Adipocyte (in vitro differentiated cells): ENCODE data around the gene NT5C2.
"Not testable (repeated sequence)": the region's sequence is repeated elsewhere in the genome, so short reads cannot be mapped to it uniquely, and the experiment has no call there.

Experiments used
- DNase-seq: peaks from one replicate; pipeline ENCODE4 v3.0.0-alpha.2; 2015; ENCODE audit warnings: low read depth
- H3K27me3 ChIP-seq: replicated peaks from 2 replicates; pipeline ENCODE4 v1.7.0; 2013; ENCODE audit warnings: mild to moderate bottlenecking, low read length, moderate library complexity; ENCODE audit not compliant: control insufficient read depth, insufficient read depth
- H3K36me3 ChIP-seq: 2 replicates; pipeline ENCODE4 v1.7.0; 2013; ENCODE audit warnings: low read length, mild to moderate bottlenecking, moderate library complexity; ENCODE audit not compliant: control insufficient read depth, insufficient read depth, severe bottlenecking
- H3K4me1 ChIP-seq: 2 replicates; pipeline ENCODE4 v1.7.0; 2013; ENCODE audit warnings: mild to moderate bottlenecking, low read length, moderate library complexity; ENCODE audit not compliant: control insufficient read depth, insufficient read depth
- H3K4me3 ChIP-seq: 2 replicates; pipeline ENCODE4 v1.7.0; 2013; ENCODE audit warnings: mild to moderate bottlenecking, low read length, moderate library complexity
- H3K9ac ChIP-seq: 2 replicates; pipeline ENCODE4 v1.7.0; 2013; ENCODE audit warnings: mild to moderate bottlenecking, low read length, moderate library complexity
- H3K9me3 ChIP-seq: 2 replicates; pipeline ENCODE4 v1.7.0; 2013; ENCODE audit warnings: mild to moderate bottlenecking, low read length, moderate library complexity; ENCODE audit not compliant: control insufficient read depth

The NT5C2 gene

GRCh38 chr10:103141950-103142349, 51.1 kb downstream of the NT5C2 start:
- peaks cover 30% of the 10 kb centered on the region for H3K4me1 ChIP-seq
- DNase-seq, result no peak
- H3K4me3 ChIP-seq, result no peak overlapping the region
- no peak overlapping the region for H3K9ac ChIP-seq
- no peaks in the 10 kb centered on the region for H3K9me3 ChIP-seq
- no peaks in the 10 kb centered on the region for H3K27me3 ChIP-seq
- peaks cover 49% of the 10 kb centered on the region for H3K36me3 ChIP-seq

- DNase-seq, result no peak
- peaks cover 62% of the 10 kb centered on the region for H3K36me3 ChIP-seq
- no peak overlapping the region for H3K9ac ChIP-seq
- no peaks in the 10 kb centered on the region for H3K27me3 ChIP-seq
- H3K4me3 ChIP-seq, result no peak overlapping the region
- peaks cover 16% of the 10 kb centered on the region for H3K4me1 ChIP-seq
- H3K9me3 ChIP-seq, result no peaks in the 10 kb centered on the region
Measured at GRCh38 chr10:103140469-103140868, 52.6 kb downstream of the NT5C2 start.

- no peak overlapping the region for H3K4me3 ChIP-seq
- H3K36me3 ChIP-seq, result peaks cover 67% of the 10 kb centered on the region
- DNase-seq, result no peak
- peaks cover 9% of the 10 kb centered on the region for H3K4me1 ChIP-seq
- H3K9me3 ChIP-seq, result no peaks in the 10 kb centered on the region
- no peaks in the 10 kb centered on the region for H3K27me3 ChIP-seq
- H3K9ac ChIP-seq, result no peak overlapping the region
Measured at GRCh38 chr10:103139803-103140202, 53.3 kb downstream of the NT5C2 start.

- not testable (repeated sequence) for H3K27me3 ChIP-seq, H3K4me1 ChIP-seq, H3K9ac ChIP-seq, DNase-seq, H3K4me3 ChIP-seq, H3K9me3 ChIP-seq
- peaks cover 69% of the 10 kb centered on the region for H3K36me3 ChIP-seq
Measured at GRCh38 chr10:103135168-103135567, 57.9 kb downstream of the NT5C2 start.

- Histone ChIP-seq H3K27me3 (no peaks in the 10 kb centered on the region), H3K4me1 (peaks cover 2% of the 10 kb centered on the region), H3K36me3 (peaks cover 47% of the 10 kb centered on the region), H3K9me3 (no peaks in the 10 kb centered on the region), H3K9ac (no peak overlapping the region), H3K4me3 (no peak overlapping the region)
- DNase-seq, result no peak
Measured at GRCh38 chr10:103130910-103131309, 62.2 kb downstream of the NT5C2 start.

- not testable (repeated sequence) for H3K9ac ChIP-seq, H3K9me3 ChIP-seq, H3K4me3 ChIP-seq, H3K4me1 ChIP-seq, DNase-seq, H3K27me3 ChIP-seq
- H3K36me3 ChIP-seq, result peaks cover 46% of the 10 kb centered on the region
Measured at GRCh38 chr10:103130180-103130579, 62.9 kb downstream of the NT5C2 start.

GRCh38 chr10:103127241-103127640, 65.8 kb downstream of the NT5C2 start:
- Histone ChIP-seq H3K9me3 (no peaks in the 10 kb centered on the region), H3K4me3 (no peak overlapping the region), H3K36me3 (peaks cover 25% of the 10 kb centered on the region), H3K27me3 (no peaks in the 10 kb centered on the region), H3K4me1 (peaks cover 31% of the 10 kb centered on the region), H3K9ac (no peak overlapping the region)
- DNase-seq, result peak; percentile 70

- DNase-seq, result no peak
- no peak overlapping the region for H3K4me3 ChIP-seq
- no peak overlapping the region for H3K9ac ChIP-seq
- peaks cover 47% of the 10 kb centered on the region for H3K4me1 ChIP-seq
- H3K9me3 ChIP-seq, result no peaks in the 10 kb centered on the region
- peaks cover 18% of the 10 kb centered on the region for H3K36me3 ChIP-seq
- H3K27me3 ChIP-seq, result no peaks in the 10 kb centered on the region
Measured at GRCh38 chr10:103125323-103126267, 67.5 kb downstream of the NT5C2 start.

- no peak overlapping the region for H3K9ac ChIP-seq
- peak overlapping the region; percentile 42 for H3K4me3 ChIP-seq
- peaks cover 54% of the 10 kb centered on the region for H3K4me1 ChIP-seq
- no peak for DNase-seq
- no peaks in the 10 kb centered on the region for H3K9me3 ChIP-seq
- no peaks in the 10 kb centered on the region for H3K27me3 ChIP-seq
- H3K36me3 ChIP-seq, result peaks cover 18% of the 10 kb centered on the region
Measured at GRCh38 chr10:103124420-103125096, 68.5 kb downstream of the NT5C2 start.

- peaks cover 54% of the 10 kb centered on the region for H3K4me1 ChIP-seq
Measured at GRCh38 chr10:103123282-103124024, 69.6 kb downstream of the NT5C2 start.

More at GRCh38 chr10:103123282-103124024, 69.6 kb downstream of the NT5C2 start:
- H3K9me3 ChIP-seq, result no peaks in the 10 kb centered on the region
- H3K9ac ChIP-seq, result peak overlapping the region; percentile 32
- H3K27me3 ChIP-seq, result no peaks in the 10 kb centered on the region
- peaks cover 21% of the 10 kb centered on the region for H3K36me3 ChIP-seq
- DNase-seq, result no peak
- peak overlapping the region; percentile 42 for H3K4me3 ChIP-seq
